HL-60 (cell line): ENCODE data around the gene UTP25.

Experiments
- DNase-seq, 2 experiments: peaks; one replicate each; pipeline ENCODE4 v3.0.0-alpha.2; 2010 to 2020; ENCODE audit warnings: low read depth in 1 of 2, low spot score in 1 of 2
- H3K27ac ChIP-seq: fragments of 250-450 bp; sonication (Bioruptor Pico); replicated peaks from 2 replicates; pipeline ENCODE4 v1.5.1; 2020; ENCODE audit warnings: mild to moderate bottlenecking, moderate library complexity
- H3K27me3 ChIP-seq: fragments of 250-450 bp; sonication (Bioruptor Pico); 2 replicates; pipeline ENCODE4 v1.5.1; 2021; ENCODE audit warnings: mild to moderate bottlenecking, moderate library complexity; ENCODE audit not compliant: insufficient read depth, poor library complexity, severe bottlenecking
- H3K4me3 ChIP-seq: replicated peaks from 2 replicates; pipeline ENCODE4 v1.5.1; 2011; ENCODE audit warnings: mild to moderate bottlenecking, control low read depth, low read length; ENCODE audit not compliant: insufficient read depth
- GABPA ChIP-seq: IDR thresholded peaks from 2 replicates; pipeline ENCODE4 v1.6.1; 2012; ENCODE audit warnings: low read depth
- POLR2AphosphoS5 ChIP-seq: IDR thresholded peaks from 2 replicates; pipeline ENCODE4 v1.6.1; 2012; ENCODE audit warnings: low read depth
- SPI1 ChIP-seq: IDR thresholded peaks from 2 replicates; pipeline ENCODE4 v1.6.1; 2012; ENCODE audit warnings: low read depth, mild to moderate bottlenecking, borderline replicate concordance
- TF ChIP-seq, protein P1 (sequence below): IDR thresholded peaks from 2 replicates; pipeline ENCODE4 v1.6.1; 2012; ENCODE audit warnings: low read depth; ENCODE audit not compliant: insufficient replicate concordance
- TF ChIP-seq, protein P2 (sequence below): IDR thresholded peaks from one replicate; pipeline ENCODE4 v1.5.1; 2011; ENCODE audit warnings: low read length, control low read depth, inconsistent platforms; ENCODE audit not compliant: insufficient read depth

Gene UTP25

DNA sequence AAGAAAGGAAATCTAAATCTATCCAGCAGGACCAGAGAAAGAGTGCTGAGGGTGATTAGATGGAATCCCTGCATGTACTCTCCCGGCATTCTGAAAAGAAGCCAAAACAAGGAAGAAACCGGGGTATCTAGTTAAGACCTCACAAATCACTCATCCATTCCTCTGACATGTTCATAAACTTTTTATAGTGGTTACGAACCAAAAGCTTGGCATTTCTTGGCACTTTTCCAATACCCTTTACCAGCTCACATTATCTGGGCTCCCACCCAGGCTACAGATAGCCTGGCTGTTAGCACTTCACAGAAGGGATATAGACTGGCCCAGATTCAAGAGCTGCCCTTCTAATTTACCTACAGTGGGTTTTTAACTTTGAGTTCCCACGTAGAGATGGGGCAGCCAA lies 41.6 kb upstream of the UTP25 start:
- Histone ChIP-seq H3K4me3 (no peak overlapping the region), H3K27ac (no peak overlapping the region), H3K27me3 (no peaks in the 10 kb centered on the region)
- TF ChIP-seq, protein P1, sequence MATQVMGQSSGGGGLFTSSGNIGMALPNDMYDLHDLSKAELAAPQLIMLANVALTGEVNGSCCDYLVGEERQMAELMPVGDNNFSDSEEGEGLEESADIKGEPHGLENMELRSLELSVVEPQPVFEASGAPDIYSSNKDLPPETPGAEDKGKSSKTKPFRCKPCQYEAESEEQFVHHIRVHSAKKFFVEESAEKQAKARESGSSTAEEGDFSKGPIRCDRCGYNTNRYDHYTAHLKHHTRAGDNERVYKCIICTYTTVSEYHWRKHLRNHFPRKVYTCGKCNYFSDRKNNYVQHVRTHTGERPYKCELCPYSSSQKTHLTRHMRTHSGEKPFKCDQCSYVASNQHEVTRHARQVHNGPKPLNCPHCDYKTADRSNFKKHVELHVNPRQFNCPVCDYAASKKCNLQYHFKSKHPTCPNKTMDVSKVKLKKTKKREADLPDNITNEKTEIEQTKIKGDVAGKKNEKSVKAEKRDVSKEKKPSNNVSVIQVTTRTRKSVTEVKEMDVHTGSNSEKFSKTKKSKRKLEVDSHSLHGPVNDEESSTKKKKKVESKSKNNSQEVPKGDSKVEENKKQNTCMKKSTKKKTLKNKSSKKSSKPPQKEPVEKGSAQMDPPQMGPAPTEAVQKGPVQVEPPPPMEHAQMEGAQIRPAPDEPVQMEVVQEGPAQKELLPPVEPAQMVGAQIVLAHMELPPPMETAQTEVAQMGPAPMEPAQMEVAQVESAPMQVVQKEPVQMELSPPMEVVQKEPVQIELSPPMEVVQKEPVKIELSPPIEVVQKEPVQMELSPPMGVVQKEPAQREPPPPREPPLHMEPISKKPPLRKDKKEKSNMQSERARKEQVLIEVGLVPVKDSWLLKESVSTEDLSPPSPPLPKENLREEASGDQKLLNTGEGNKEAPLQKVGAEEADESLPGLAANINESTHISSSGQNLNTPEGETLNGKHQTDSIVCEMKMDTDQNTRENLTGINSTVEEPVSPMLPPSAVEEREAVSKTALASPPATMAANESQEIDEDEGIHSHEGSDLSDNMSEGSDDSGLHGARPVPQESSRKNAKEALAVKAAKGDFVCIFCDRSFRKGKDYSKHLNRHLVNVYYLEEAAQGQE, result no peak
- TF ChIP-seq POLR2AphosphoS5 (no peak), GABPA (no peak), SPI1 (no peak)
- TF ChIP-seq, protein P2, sequence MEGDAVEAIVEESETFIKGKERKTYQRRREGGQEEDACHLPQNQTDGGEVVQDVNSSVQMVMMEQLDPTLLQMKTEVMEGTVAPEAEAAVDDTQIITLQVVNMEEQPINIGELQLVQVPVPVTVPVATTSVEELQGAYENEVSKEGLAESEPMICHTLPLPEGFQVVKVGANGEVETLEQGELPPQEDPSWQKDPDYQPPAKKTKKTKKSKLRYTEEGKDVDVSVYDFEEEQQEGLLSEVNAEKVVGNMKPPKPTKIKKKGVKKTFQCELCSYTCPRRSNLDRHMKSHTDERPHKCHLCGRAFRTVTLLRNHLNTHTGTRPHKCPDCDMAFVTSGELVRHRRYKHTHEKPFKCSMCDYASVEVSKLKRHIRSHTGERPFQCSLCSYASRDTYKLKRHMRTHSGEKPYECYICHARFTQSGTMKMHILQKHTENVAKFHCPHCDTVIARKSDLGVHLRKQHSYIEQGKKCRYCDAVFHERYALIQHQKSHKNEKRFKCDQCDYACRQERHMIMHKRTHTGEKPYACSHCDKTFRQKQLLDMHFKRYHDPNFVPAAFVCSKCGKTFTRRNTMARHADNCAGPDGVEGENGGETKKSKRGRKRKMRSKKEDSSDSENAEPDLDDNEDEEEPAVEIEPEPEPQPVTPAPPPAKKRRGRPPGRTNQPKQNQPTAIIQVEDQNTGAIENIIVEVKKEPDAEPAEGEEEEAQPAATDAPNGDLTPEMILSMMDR, result no peak
- DNase-seq, result no peak

DNA sequence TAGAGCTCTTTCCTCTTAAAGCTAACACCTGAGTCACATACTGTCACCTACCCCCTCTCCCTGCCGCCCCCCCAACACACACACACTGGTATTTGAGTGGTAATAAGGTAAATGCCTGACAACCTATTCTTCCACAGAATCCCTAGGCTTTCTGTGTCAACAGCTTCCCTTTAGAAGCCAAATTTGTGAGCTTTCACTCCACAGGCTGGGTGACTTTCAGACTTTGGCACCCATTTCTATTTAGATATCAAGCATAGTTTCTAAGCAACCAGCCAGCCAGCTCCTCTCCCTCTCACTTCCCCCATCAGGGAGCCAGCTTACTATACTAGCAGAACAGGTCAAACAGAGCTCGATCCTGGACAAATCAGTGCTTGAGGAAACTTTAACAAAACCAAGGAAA lies 40.2 kb upstream of the UTP25 start:
- H3K27ac ChIP-seq, result no peak overlapping the region
- DNase-seq, result no peak
- TF ChIP-seq, protein P1, result no peak
- TF ChIP-seq, protein P2, result no peak
- no peak for TF ChIP-seq GABPA
- TF ChIP-seq POLR2AphosphoS5, result no peak
- no peak for TF ChIP-seq SPI1

DNA sequence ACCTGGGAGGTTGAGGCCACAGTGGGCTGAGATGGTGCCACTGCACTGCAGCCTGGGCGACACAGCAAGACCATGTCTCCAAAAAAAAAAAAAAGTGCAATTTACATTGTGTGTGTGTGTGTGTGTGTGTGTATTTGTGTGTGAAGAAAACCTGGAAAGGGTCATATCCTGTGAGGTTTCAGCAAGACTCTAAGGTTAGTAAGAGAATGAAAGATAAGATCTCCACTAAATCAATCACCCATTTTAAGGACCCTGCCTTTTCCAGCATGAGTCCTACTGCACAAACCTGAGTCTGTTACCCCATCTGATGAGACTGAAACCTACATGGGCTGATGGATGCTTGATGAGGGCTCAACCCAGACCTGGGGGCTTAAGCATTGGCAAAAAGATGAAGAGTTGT lies 38.5 kb upstream of the UTP25 start:
- Histone ChIP-seq H3K27ac (no peak overlapping the region), H3K4me3 (no peak overlapping the region), H3K27me3 (no peaks in the 10 kb centered on the region)
- no peak for DNase-seq
- no peak for TF ChIP-seq SPI1
- TF ChIP-seq, protein P1, result no peak
- TF ChIP-seq POLR2AphosphoS5, result no peak
- TF ChIP-seq GABPA, result no peak
- TF ChIP-seq, protein P2, result no peak

More for the DNA sequence above, 40.2 kb upstream of the UTP25 start:
- Histone ChIP-seq H3K4me3 (no peak overlapping the region), H3K27me3 (no peaks in the 10 kb centered on the region)
